Activated T-helper 1 cell treated with Interleukin-2 at 50 U/mL for 16 hours (primary cell): ENCODE data around the gene OXT.
"Not testable (repeated sequence)": the region's sequence is repeated elsewhere in the genome, so short reads cannot be mapped to it uniquely, and the experiment has no call there.

Experiments
- DNase-seq: peaks from one replicate; pipeline ENCODE4 v3.0.0-alpha.2; 2020; ENCODE audit warnings: low read depth

Gene OXT

DNA sequence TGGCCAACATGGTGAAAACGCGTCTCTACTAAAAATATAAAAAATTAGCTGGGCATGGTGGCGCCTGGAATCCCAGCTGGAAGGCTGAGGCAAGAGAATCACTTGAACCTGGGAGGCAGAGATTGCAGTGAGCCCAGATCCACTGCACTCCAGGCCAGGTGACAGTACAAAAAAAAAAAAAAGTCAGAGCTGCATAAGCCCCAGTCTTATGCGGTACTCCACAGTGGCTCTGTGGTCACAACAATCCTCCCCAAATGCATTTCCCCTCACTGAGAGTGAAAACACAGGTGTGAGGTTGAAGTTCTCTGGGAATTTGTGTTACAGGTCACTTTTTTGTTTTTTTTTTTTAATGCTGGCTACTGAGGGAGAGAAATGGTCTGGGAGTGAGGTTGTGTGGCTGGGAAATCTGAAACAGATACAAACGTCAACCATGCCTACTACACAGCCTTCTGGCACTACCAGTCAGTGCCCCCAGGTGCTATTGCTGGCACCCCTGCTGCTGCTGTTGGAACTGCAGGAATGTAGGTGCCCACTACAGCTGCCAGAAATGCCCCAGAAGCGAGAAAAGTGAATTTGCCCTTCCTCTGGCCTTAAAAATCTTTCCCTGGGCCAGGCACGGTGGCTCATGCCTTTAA is 19.9 kb upstream of the OXT start:
- no peak for DNase-seq

DNA sequence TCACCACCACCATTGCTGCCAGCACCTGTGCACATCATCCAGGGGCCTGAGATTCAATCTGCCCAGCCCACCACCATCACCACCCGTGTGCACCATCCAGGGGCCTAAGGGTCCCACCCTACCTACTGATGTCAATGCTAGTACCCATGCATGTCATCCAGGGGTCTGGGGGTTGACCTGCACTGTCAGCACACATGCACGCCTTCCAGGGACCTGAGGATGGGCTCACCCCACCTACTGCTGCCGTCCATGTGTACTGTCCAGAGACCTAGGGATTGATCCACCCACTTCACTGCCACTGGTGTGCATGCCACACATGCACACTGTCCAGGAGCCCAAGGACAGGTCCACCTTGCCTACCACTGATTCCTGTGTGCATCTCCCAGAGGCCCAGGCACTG is 11.9 kb upstream of the OXT start:
- no peak for DNase-seq

DNA sequence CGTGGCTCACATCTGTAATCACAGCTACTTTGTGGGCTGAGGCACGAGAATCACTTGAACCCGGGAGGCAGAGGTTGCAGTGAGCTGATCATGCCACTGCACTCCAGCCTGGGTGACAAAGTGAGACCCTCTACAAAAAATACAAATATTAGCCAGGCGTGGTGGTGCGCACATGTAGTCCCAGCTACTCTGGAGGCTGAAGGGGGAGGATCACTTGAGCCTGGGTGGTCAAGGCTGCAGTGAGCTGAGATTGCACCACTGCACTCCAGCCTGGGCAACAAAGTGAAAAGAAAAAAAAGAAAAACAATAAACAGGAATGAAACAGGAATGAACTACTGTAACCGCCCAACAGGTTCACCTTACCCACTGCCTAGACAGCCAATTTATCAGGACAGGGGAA is 7.3 kb upstream of the OXT start:
- DNase-seq: not testable (repeated sequence)

DNA sequence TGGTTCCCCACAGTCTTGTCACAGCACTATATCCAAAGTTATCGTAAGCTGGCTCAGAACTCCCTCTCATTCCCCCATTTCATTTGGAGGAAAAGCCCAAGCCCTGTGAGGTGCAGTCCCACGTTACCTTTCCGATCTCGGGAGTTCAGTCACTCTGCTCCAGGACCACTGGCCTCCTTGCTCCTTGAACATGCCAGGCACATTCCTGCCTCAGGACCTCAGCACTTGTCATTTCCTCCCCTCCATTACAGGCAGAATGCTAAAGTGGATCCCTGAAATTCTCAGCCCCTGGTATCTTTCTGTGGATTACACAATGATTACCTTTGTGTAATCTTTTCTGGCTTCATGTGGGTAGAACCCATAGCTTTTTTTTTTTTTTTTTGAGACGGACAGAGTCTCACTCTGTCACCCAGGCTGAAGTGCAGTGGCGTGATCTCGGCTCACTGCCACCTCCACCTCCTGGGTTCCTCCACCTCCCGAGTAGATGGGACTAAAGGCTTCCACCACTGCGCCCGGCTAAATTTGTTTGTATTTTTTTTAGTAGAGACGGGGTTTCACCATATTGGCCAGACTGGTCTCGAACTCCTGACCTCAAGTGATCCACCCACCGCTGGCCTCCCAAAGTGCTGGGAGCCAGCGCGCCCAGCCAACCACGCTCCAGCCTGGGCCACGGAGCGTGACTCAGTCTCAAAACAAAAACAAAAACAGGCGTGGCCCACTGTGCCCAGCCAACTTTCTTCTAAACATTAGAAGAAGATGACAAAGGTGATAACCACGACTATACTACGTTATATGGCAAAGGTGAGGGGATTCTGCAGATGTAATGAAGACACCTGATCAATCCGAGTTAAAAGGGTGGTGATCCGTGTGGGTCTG is 4.0 kb upstream of the OXT start:
- no peak for DNase-seq

DNA sequence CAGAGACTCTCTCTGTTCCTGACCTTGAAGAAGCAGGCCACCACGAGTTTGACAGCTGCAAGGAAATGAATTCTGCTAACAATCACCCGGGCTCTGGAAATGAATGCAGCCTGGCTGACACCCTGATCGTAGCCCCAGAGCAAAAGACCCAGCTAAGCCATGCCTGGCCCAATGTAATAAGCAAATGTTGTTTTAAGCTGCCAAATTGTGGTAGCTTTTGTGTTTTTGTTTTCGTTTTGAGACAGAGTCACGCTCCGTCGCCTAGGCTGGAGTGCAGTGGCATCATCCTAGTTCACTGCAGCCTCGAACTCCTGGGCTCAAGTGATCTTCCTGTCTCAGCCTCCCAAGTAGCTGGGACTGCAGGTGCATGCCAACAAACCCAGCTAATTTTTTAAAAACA is 3.3 kb upstream of the OXT start:
- no peak for DNase-seq

DNA sequence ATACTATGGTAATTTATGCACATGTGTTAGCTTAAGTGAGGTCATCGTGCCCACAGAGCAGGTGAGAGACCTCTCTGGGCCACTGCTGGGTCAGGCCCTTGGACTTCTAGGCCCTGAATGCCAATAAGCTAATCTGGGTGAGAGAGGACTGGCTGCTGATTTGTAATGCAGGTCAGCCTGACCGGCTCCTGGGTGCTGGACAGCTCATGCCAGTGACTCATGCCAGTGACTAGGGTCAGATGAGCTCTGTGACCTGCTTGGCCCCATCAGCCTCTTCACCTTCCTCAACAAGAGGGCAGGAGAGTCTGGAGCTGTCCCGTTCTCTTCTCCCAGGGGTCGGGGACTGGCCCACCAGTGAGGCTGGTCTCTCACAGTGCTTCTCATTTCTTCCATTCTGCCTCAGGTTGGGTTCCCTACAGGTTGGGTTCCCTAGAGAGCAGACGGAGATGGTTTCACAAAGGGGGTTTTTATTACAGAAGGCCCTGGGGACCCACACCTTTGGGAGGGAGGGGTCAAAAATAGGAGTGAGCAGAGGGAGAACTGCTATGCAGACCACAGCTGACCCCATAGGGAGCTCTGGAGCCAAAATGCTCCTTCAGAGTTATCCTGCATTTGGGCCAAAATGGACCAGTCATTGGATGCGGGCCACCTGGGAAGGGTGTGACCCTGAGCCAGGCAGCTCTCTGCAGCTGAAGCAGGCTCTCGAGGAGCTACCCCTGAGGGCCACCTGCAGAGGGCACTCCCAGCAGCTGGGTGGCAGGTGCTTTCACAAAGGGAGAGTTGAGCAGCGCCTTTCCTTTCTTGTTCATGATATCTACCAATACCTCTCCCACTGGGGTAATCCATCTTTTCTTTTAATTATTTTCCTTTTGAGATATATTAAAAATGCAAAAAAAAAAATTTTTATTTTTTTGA is 2.2 kb upstream of the OXT start:
- DNase-seq: no peak

DNA sequence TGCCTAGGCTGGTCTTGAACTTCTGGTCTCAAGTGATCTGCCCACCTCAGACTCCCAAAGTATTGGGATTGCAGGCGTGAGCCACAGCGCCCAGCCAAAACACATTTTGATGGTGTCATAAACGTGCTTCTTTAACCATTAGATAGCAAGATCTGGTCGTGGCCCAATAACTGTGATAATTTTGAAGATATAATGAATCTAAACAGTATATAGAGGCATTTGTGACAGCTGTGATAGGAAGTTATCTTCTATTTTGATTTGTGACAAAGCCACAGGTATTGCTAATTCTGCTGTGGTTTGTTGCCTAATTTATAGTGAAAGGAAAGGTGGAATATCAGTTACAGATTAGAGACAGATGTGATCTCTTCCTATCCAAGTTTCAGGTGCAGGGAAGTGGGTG is 695 bp upstream of the OXT start:
- DNase-seq: no peak

DNA sequence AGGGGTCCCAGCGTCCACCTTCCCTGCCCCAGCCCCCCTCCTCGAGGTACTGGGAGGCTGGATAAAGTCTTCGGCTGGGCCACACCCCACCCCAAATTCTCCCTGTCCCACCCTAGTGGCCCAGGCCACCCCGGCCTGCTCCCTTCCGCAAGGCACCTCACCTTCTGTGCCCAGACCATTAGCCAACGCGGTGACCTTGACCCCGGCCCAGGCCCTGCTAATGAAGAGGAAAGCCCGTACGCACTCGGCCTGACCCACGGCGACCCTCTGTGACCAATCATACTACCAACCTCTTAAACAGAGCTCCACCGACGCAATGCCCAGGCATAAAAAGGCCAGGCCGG is 182 bp upstream of the OXT start:
- DNase-seq: no peak

DNA sequence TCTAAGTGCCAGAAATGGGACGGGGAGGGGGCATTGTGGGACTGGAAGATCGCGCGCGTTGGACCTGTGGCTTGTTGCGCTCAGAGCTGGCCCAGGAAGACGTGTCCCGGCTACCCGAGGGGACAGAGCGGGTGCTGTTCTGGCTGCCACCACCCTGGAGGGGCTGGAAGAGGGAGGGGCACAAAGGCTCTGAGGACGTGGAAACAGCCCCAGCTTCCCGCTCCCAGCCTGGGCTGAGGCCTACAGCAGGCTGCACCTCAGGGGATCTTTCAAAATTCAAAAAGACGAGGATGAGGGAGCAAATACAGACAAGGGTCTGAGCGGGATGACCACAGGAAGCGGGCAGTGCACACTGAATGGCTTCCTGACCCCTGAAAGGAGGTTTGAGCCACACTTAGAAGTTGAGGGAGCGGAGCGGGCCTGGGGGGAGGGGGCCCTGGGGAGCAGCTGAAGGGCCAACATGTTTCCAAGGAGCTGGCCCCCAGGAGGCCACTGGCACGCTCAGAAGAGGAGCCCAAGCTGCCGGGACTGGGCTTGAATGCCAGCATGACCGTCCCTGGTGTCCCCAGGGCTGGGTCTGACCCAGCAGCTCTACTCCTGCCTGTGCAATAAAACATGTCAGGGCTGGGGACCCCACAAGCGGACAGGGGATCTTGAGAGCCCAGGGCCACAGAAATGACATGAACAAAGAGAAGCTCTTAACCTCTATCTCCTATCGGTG is 1.3 kb downstream of the OXT start:
- DNase-seq: no peak

DNA sequence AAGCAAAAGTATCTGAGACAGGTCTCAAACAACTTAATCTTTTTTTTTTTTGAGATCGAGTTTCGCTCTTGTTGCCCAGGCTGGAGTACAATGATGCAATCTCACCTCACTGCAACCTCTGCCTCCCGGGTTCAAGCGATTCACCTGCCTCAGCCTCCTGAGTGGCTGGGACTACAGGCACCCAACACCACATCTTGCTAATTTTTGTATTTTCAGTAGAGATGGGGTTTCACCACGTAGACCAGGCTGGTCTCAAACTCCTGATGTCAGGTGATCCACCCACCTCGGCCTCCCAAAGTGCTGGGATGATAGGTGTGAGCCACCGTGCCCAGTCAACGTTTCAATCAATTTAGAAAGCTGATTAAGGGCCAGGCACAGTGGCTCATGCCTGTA is 1.8 kb downstream of the OXT start:
- not testable (repeated sequence) for DNase-seq

DNA sequence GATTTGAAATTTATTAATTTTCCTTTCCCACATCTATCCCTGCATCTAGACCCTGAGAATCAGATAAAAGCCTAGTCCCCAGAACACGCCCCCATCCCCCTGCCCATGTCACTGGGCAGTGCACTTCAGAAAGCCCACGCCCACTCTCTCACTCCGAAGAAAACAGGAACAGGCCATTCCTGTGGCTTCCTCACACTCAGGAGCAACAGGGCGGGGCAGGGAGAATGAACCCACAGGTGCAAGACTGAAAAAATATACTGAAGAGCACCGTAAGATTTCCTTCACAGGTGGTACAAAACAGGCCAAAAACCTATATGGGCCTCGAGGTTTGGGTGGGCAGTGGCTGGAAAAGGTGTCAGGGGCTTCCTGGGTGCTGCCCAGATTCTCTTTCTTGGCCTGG is 3.4 kb downstream of the OXT start:
- no peak for DNase-seq

DNA sequence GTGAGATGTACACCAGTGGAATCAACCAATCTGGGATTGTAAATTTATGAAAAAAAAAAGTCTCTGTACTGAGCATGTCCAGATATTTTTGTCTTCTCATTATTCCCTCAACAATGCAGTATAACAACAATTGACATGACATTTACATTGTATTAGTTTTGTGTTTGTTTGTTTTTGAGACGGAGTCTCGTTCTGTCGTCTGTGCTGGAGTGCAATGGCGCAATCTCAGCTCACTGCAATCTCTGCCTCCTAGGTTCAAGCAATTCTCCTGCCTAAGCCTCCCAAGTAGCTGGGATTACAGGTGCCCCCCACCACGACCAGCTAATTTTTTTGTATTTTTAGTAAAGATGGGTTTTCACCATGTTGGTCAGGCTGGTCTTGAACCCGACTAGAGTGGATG is 3.9 kb downstream of the OXT start:
- not testable (repeated sequence) for DNase-seq

DNA sequence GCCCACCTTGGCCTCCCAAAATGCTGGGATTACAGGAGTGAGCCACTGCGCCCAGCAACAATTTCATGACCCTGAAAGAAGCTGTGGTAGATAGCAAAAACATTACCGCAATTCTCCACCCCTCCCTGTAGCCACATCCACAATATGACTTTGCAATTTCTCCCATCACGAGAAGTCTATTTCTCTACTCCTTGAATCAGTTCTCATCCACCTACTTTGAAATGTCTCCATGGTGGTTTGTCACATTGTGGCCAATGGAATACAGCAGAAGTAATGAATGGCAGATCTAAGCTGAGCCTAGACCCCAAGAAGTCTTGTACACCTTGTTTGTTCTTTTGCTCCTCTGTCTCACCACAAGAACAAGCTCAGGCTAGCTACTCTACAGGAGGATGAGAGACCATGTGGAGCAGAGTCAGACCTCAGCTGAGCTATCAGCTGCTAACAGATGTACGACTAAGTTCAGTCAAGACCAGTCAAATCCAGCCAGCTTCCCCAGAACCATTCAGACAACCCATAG is 6.3 kb downstream of the OXT start:
- no peak for DNase-seq

DNA sequence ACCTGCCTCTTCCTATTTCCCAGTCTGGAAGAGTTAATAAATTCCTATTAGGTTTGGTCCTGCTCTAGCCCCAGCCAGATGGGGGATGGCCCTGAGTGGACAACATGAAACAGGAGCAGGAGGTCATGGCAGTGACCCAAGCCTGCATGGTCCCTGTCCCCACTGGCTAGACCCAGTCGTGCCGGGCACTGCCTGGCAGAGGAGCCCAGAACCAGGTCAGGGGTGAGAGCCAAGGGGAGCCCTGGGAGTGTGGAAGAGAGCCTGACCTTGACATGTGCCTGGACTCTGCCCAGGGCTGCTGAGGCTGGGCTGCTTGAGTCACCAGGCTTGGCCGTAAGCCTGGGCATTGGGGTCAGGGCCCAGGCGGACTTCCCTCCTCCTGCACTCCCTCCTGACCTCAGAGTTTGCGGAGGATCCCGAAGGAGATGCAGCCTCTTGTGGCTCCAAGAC is 9.5 kb downstream of the OXT start:
- no peak for DNase-seq

DNA sequence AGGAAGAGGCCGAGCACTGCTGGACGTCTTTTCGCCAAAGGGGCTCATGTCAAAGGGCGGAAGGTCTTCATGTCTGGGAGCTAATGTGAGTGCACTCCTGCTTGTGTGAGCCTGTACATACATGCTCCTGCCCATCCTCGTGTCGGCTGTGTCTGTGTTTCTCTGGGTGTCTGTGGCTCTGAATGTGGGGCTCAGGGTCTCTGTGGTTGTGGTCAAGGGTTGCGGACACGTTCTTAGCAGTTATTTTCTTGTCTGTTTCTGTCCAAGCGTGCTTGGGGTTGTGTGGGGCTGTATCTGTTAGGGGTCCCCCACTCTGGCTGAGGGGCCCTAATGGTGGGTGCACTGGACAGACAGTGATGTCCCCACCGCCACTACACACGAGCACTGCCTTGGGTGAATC is 10.2 kb downstream of the OXT start:
- DNase-seq: no peak

DNA sequence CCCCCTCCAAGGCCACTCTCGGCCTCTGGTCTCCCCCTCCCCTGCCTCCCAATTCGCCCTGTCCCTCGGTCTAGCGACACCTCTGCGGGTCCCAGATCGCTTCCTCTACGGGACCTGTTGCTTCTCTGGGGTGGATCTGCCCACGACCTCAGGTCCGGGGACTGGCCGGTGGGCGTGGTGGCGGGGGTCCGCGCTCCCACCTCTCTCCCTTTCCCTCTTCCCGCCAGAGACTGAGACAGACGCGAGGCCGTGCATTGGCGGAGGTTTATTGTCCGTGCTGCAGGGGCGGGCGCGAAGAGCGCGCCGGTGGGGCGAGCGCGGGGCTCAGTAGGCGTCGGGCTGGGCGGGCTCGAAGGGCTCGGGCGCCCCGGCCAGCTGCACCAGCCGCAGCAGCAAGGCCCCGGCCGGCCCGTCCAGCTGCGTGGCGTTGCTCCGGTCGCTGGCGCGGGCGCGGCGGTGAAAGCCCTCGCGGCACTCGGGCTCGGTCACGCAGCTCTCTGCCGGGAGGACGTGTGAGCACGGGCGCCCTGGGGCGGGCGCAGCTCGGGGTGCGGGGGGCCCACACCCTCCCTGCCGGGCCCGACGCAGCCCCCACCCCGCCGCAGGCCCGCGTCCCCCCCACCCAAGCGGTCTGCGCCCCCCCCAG is 11.0 kb downstream of the OXT start:
- DNase-seq: no peak

DNA sequence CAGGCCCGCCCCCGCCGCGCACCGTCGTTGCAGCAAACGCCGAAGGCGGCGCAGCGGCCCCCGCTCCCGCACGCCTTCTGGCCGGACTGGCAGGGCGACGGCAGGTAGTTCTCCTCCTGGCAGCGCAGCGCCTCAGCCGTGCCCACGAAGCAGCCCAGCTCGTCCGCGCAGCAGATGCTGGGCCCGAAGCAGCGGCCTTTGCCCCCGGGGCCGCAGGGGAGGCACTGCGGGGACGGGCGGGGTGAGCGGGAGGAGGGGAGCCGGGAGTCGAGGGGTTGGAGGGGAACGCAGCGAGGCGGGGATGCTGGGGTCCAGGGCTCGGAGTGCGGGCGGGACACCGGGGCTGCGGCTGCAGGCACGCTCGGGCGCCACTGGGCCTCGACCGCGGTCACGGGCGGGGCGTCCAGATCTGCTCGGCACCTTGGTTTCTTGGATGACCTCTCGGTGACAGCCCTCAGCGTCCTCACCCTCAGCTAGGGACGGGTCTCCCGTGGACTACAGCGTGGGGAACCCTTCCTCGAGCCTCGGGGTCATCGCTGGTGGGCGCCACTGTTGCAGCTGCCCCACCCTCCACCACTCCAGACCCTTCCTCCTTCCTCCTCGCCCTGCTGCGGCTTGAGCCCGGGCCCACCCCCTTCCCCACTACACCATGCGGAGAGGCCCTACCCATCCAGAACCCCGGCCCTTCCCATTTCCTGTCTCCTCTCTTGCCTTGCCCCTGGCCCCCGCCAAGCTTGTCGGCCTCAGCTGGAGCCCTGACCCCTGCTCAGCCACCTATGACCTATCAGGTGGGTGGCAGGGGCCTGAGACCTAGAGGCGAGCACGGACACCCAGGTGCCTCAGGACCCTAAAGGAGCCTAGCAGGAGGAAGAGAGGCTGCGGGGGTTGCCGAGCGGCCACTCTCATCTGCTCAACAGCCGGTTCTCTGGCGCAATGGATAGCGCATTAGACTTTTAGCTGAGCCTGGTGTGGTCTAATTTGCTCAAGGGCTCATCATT is 11.8 kb downstream of the OXT start:
- no peak for DNase-seq

DNA sequence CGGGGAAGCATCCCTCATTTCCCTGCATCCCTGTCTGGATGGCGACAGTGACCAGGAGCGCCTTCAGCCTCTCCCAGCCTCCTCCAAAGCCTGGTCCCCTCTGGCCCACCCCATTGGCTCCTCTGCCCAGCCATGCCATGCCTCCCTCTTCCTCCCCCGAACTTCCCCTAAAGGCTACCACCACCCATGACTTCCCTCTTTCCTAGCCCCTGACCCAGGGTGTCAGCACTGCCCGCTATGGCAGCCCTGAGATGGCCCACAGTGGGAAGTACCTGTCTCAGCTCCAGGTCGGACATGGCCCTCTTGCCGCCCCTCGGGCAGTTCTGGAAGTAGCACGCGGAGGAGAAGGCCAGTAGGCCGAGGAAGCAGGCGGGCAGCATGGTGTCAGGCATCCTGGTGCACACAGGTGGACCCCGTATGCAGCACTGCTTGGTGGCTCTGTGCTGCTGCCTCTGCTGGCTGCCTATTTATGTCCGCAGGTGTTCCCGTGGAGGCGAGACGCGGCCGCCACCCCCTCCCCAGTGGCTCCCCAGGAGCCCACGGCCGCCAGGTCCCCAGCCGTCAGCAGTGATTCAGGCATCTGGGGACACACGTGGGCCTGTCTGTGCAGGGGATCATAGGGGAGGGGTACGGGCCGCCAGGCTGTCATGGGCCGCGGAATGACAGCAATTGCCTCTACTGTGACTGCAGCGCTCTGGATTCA is 13.0 kb downstream of the OXT start, which contains the start of gene AVP:
TSS of gene AVP (minus strand) at position 442 of the 703 bp plus-strand sequence. CDS start at position 392, 50 bp downstream.
- DNase-seq: no peak

DNA sequence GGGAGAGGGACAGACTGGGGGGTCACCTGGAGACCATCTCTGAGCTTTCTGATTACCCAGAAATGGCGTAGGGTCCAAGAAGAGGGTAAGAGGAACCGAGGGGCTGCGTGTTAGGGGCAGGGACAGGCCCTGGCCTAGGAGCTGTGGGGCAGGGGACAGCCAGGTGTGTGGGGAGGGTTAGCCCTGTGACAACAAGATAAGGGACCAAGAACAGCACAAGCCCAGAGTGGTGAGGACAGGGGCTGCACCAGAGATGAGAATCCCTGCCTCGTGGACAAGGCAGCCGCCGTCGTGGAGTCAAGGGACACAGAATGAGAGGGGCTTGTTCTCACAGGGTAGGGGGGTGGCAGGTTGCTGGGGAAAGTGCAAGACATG is 13.6 kb downstream of the OXT start:
- no peak for DNase-seq
